Neural cell (in vitro differentiated cells): ENCODE measurements around the gene KPNA1. TPM values are rescaled to one million over a fixed set of nuclear protein-coding genes. Genes with fewer than 3 reads are reported as not detected.
A peak's percentile ranks its signal among the peaks of the same experiment; 100 is the strongest.

ENCODE experiments used
- H2AFZ ChIP-seq: fragments of 200-600, 300-800 bp; sonication (generic), shearing (Covaris generic); 2 replicates; pipeline ENCODE4 v1.6.0; 2014; ENCODE audit warnings: low read depth, mild to moderate bottlenecking, antibody characterized with exemption, low read length, moderate library complexity
- H3F3A ChIP-seq: fragments of 200-600 bp; shearing (Covaris generic); 2 replicates; pipeline ENCODE4 v1.6.1; 2016; ENCODE audit warnings: mild to moderate bottlenecking, moderate library complexity, mixed read lengths, antibody characterized with exemption, low read length; ENCODE audit not compliant: insufficient read depth, poor library complexity, severe bottlenecking
- H3K27ac ChIP-seq: fragments of 200-600, 300-800 bp; sonication (generic), shearing (Covaris generic); 2 replicates; pipeline ENCODE4 v1.5.1; 2014; ENCODE audit warnings: mild to moderate bottlenecking, low read length, moderate library complexity
- H3K27me3 ChIP-seq: fragments of 300-800, 200-600 bp; sonication (generic), shearing (Covaris generic); 2 replicates; pipeline ENCODE4 v1.6.0; 2014; ENCODE audit warnings: mild to moderate bottlenecking, low read depth, low read length, moderate library complexity; ENCODE audit not compliant: insufficient read depth
- H3K36me3 ChIP-seq: fragments of 300-800, 200-600 bp; sonication (generic), shearing (Covaris generic); 2 replicates; pipeline ENCODE4 v1.5.1; 2014; ENCODE audit warnings: mild to moderate bottlenecking, antibody characterized with exemption, low read length, moderate library complexity; ENCODE audit not compliant: insufficient read depth
- H3K4me2 ChIP-seq: fragments of 300-800, 200-600 bp; sonication (generic), shearing (Covaris generic); 2 replicates; pipeline ENCODE4 v1.6.0; 2014; ENCODE audit warnings: mild to moderate bottlenecking, low read length
- H3K4me3 ChIP-seq: fragments of 300-800, 200-600 bp; sonication (generic), shearing (Covaris generic); 2 replicates; pipeline ENCODE4 v1.5.1; 2014; ENCODE audit warnings: mild to moderate bottlenecking, low read length, moderate library complexity
- H3K79me2 ChIP-seq: fragments of 200-600 bp; shearing (Covaris generic); replicated peaks from 2 replicates; pipeline ENCODE4 v1.6.0; 2014; ENCODE audit warnings: mild to moderate bottlenecking, low read length, moderate library complexity; ENCODE audit not compliant: insufficient read depth
- H3K9ac ChIP-seq: fragments of 300-800, 200-600 bp; sonication (generic), shearing (Covaris generic); 2 replicates; pipeline ENCODE4 v1.6.1; 2016; ENCODE audit warnings: mild to moderate bottlenecking, low read length, mixed read lengths
- H3K9me2 ChIP-seq: fragments of 200-600 bp; shearing (Covaris generic); 2 replicates; pipeline ENCODE4 v1.6.1; 2016; ENCODE audit warnings: mild to moderate bottlenecking, low read length, mixed read lengths; ENCODE audit not compliant: insufficient read depth
- H3K9me3 ChIP-seq: fragments of 200-600, 300-800 bp; sonication (generic), shearing (Covaris generic); 2 replicates; pipeline ENCODE4 v1.6.1; 2016; ENCODE audit warnings: mild to moderate bottlenecking, mixed run types, low read length, moderate library complexity, mixed read lengths
- H4K20me1 ChIP-seq: fragments of 200-600 bp; shearing (Covaris generic); 2 replicates; pipeline ENCODE4 v1.6.1; 2016; ENCODE audit warnings: mild to moderate bottlenecking, mixed run types; ENCODE audit not compliant: insufficient read depth
- EP300 ChIP-seq: fragments of 450-650 bp; conservative IDR thresholded peaks from 2 replicates; pipeline ENCODE4 v1.6.1; 2014; ENCODE audit warnings: antibody characterized with exemption, mild to moderate bottlenecking, moderate library complexity; ENCODE audit not compliant: poor library complexity, severe bottlenecking
- EZH2 ChIP-seq: fragments of 200-600, 300-800 bp; shearing (Covaris generic), sonication (generic); IDR thresholded peaks from 2 replicates; pipeline ENCODE4 v1.6.1; 2014; ENCODE audit warnings: antibody characterized with exemption, low read length, borderline replicate concordance, mild to moderate bottlenecking; ENCODE audit not compliant: insufficient read depth, poor library complexity, severe bottlenecking
- MXI1 ChIP-seq: fragments of 450-650 bp; conservative IDR thresholded peaks from 2 replicates; pipeline ENCODE4 v1.6.1; 2014; ENCODE audit warnings: antibody characterized with exemption, mild to moderate bottlenecking; ENCODE audit not compliant: poor library complexity, severe bottlenecking
- POLR2AphosphoS5 ChIP-seq: IDR thresholded peaks from 2 replicates; pipeline ENCODE4 v1.6.1; 2012
- RAD21 ChIP-seq: fragments of 450-650 bp; conservative IDR thresholded peaks from 2 replicates; pipeline ENCODE4 v1.6.1; 2014; ENCODE audit warnings: antibody characterized with exemption, mild to moderate bottlenecking, moderate library complexity
- SMC3 ChIP-seq: fragments of 450-650 bp; conservative IDR thresholded peaks from 2 replicates; pipeline ENCODE4 v1.6.1; 2014; ENCODE audit warnings: antibody characterized with exemption, mild to moderate bottlenecking, moderate library complexity; ENCODE audit not compliant: poor library complexity
- TAF1 ChIP-seq: IDR thresholded peaks from 2 replicates; pipeline ENCODE4 v1.6.1; 2012; ENCODE audit warnings: low read depth
- polyA plus RNA-seq: library from polyadenylated mRNA; depleted of rRNA; stranded (reverse); fragments of >200 nt; gene quantifications from 2 replicates; pipeline ENCODE4 v1.2.3, GENCODE V29; 2014
- TF ChIP-seq, protein P1 (sequence below): fragments of 450-650 bp; IDR thresholded peaks from 2 replicates; pipeline ENCODE4 v1.5.1; 2014; ENCODE audit warnings: antibody characterized with exemption, mild to moderate bottlenecking, moderate library complexity; ENCODE audit not compliant: poor library complexity, severe bottlenecking
- TF ChIP-seq, protein P2 (sequence below): IDR thresholded peaks from 2 replicates; pipeline ENCODE4 v1.6.1; 2012; ENCODE audit warnings: borderline replicate concordance

KPNA1 gene
- polyA plus RNA-seq, 1 donor from 2014 or later, result 35.8 TPM

DNA sequence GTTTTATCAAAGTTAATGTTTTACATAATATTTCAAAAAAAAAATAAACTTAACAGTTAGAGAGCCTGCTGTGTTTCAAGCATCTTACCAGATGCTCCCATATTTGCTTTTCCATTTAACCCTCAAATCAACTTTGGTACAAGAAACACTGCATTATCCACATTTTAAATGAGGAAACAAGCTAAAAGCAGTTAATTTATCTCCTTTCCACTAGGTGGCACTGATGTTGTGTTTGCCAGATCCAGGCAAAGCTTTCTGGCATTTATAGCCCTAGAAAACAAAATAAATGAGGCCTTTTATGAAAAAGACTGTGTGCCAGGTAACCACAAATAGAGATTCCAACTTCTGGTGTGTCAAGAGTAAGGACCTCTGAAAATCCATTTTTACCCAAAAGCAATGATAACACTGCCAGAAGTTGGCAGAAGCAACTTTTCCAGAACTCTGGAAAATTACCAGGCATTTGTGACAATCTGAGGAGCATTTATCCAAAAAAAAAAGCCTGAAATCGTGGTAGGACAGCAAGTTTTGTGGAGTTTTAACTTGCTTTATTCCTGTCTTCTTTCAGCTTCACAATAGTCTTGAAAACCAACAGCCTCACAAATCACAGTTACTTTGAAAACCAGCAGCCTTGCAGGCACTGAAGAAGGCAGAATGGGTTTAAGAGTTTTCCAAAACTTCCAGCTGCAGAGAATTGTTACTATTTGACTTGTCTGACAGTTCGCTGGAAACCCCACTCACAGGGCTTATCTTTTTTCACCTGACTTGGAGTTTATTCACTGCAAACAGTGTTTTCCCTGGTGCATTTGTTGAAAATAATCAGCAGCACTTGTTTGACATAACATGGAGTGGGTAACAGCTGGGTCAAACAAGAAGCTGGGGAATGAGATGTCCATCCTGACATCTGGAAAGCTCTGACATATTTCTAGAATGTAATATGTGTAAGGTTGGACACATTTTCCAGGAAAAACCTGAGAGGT lies 121.6 kb downstream of the KPNA1 start:
- no peak overlapping the region for H3K27ac ChIP-seq
- no peak overlapping the region for H2AFZ ChIP-seq
- H3K4me2 ChIP-seq, result no peak overlapping the region
- no peaks in the 10 kb centered on the region for H3K27me3 ChIP-seq
- no peaks in the 10 kb centered on the region for H3K79me2 ChIP-seq
- no peaks in the 10 kb centered on the region for H3K9me2 ChIP-seq
- no peak overlapping the region for H3K4me3 ChIP-seq
- TF ChIP-seq, protein P1, sequence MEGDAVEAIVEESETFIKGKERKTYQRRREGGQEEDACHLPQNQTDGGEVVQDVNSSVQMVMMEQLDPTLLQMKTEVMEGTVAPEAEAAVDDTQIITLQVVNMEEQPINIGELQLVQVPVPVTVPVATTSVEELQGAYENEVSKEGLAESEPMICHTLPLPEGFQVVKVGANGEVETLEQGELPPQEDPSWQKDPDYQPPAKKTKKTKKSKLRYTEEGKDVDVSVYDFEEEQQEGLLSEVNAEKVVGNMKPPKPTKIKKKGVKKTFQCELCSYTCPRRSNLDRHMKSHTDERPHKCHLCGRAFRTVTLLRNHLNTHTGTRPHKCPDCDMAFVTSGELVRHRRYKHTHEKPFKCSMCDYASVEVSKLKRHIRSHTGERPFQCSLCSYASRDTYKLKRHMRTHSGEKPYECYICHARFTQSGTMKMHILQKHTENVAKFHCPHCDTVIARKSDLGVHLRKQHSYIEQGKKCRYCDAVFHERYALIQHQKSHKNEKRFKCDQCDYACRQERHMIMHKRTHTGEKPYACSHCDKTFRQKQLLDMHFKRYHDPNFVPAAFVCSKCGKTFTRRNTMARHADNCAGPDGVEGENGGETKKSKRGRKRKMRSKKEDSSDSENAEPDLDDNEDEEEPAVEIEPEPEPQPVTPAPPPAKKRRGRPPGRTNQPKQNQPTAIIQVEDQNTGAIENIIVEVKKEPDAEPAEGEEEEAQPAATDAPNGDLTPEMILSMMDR, result peak; percentile 79
- peak; percentile 74 for TF ChIP-seq RAD21
- TF ChIP-seq TAF1, result no peak
- peak; percentile 77 for TF ChIP-seq SMC3
- no peaks in the 10 kb centered on the region for H3F3A ChIP-seq
- no peaks in the 10 kb centered on the region for H4K20me1 ChIP-seq
- no peaks in the 10 kb centered on the region for H3K9me3 ChIP-seq
- no peak overlapping the region for H3K9ac ChIP-seq
- H3K36me3 ChIP-seq, result no peaks in the 10 kb centered on the region

DNA sequence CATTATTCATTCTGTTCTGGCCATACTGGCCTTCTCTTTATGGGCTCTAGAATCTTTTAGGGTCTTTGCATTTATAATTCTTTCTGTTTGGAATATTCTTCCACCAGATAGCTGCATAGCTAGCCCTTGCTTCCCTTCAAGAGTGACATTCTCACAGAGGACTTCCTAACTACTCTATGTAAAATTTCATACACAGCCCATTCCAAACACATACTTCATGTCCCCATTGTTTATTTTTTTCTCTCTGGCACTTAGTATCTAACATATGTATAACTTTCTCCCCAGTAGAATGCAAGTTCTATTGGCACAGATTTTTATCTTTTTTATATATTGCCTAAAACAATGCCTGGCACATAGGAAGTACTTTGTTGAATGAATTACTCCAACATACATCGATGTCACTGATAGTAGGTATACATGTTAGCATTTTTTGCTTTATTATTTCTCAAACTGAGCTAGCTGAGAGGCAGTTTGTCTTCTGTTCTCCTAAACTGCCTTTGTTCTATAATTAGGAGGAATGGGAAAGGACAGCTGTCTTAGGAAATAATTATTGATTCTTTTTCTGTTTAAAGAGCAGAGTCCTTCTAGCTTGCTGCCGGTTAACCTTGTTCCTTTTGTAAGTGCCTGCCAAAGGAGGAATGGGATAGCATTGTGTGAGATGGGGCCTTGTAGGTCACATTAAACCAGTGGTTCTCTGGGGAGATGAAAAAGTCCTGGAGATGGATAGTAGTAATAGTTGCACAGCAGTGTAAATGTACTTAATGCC lies 122.9 kb downstream of the KPNA1 start:
- H3K9me3 ChIP-seq, result no peaks in the 10 kb centered on the region
- no peaks in the 10 kb centered on the region for H3F3A ChIP-seq
- H3K4me3 ChIP-seq, result no peak overlapping the region
- H2AFZ ChIP-seq, result no peak overlapping the region
- no peaks in the 10 kb centered on the region for H3K36me3 ChIP-seq
- no peaks in the 10 kb centered on the region for H3K27me3 ChIP-seq
- TF ChIP-seq SMC3 (no peak), EP300 (no peak), MXI1 (no peak), EZH2 (no peak), POLR2AphosphoS5 (no peak), RAD21 (no peak), TAF1 (no peak)
- TF ChIP-seq, protein P2, sequence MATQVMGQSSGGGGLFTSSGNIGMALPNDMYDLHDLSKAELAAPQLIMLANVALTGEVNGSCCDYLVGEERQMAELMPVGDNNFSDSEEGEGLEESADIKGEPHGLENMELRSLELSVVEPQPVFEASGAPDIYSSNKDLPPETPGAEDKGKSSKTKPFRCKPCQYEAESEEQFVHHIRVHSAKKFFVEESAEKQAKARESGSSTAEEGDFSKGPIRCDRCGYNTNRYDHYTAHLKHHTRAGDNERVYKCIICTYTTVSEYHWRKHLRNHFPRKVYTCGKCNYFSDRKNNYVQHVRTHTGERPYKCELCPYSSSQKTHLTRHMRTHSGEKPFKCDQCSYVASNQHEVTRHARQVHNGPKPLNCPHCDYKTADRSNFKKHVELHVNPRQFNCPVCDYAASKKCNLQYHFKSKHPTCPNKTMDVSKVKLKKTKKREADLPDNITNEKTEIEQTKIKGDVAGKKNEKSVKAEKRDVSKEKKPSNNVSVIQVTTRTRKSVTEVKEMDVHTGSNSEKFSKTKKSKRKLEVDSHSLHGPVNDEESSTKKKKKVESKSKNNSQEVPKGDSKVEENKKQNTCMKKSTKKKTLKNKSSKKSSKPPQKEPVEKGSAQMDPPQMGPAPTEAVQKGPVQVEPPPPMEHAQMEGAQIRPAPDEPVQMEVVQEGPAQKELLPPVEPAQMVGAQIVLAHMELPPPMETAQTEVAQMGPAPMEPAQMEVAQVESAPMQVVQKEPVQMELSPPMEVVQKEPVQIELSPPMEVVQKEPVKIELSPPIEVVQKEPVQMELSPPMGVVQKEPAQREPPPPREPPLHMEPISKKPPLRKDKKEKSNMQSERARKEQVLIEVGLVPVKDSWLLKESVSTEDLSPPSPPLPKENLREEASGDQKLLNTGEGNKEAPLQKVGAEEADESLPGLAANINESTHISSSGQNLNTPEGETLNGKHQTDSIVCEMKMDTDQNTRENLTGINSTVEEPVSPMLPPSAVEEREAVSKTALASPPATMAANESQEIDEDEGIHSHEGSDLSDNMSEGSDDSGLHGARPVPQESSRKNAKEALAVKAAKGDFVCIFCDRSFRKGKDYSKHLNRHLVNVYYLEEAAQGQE, result no peak
- TF ChIP-seq, protein P1, result no peak
- H3K79me2 ChIP-seq, result no peaks in the 10 kb centered on the region
- no peaks in the 10 kb centered on the region for H4K20me1 ChIP-seq
- no peaks in the 10 kb centered on the region for H3K9me2 ChIP-seq
- H3K4me2 ChIP-seq, result no peak overlapping the region
- H3K27ac ChIP-seq, result no peak overlapping the region
- peak overlapping the region; percentile 11 for H3K9ac ChIP-seq
